HEK293 (cell line): ENCODE results near the gene ERCC1.

Experiments used
- ZNF423 ChIP-seq: fragments of 450-650 bp; formaldehyde crosslinking; IDR thresholded peaks from 2 replicates; pipeline ENCODE4 v1.5.1; 2016; ENCODE audit warnings: missing biosample characterization, missing genetic modification characterization
- TF ChIP-seq, protein P1 (sequence below): fragments of 450-650 bp; formaldehyde crosslinking; IDR thresholded peaks from 2 replicates; pipeline ENCODE4 v1.5.1; 2016; ENCODE audit warnings: missing biosample characterization, missing genetic modification characterization
- TF ChIP-seq, protein P2 (sequence below): fragments of 450-650 bp; formaldehyde crosslinking; conservative IDR thresholded peaks from 2 replicates; pipeline ENCODE4 v1.5.1; 2016; ENCODE audit warnings: low read depth, missing biosample characterization, missing genetic modification characterization
- TF ChIP-seq, protein P3 (sequence below): fragments of 450-650 bp; formaldehyde crosslinking; IDR thresholded peaks from 2 replicates; pipeline ENCODE4 v1.5.1; 2016; ENCODE audit warnings: missing biosample characterization, missing genetic modification characterization
- TF ChIP-seq, protein P4 (sequence below): fragments of 450-650 bp; formaldehyde crosslinking; IDR thresholded peaks from 2 replicates; pipeline ENCODE4 v1.5.1; 2017; ENCODE audit warnings: missing biosample characterization, mild to moderate bottlenecking, missing genetic modification characterization, moderate library complexity
- TF ChIP-seq, protein P5 (sequence below): fragments of 450-650 bp; formaldehyde crosslinking; IDR thresholded peaks from 2 replicates; pipeline ENCODE4 v1.5.1; 2016; ENCODE audit warnings: missing biosample characterization, missing genetic modification characterization, low read depth

DNA sequence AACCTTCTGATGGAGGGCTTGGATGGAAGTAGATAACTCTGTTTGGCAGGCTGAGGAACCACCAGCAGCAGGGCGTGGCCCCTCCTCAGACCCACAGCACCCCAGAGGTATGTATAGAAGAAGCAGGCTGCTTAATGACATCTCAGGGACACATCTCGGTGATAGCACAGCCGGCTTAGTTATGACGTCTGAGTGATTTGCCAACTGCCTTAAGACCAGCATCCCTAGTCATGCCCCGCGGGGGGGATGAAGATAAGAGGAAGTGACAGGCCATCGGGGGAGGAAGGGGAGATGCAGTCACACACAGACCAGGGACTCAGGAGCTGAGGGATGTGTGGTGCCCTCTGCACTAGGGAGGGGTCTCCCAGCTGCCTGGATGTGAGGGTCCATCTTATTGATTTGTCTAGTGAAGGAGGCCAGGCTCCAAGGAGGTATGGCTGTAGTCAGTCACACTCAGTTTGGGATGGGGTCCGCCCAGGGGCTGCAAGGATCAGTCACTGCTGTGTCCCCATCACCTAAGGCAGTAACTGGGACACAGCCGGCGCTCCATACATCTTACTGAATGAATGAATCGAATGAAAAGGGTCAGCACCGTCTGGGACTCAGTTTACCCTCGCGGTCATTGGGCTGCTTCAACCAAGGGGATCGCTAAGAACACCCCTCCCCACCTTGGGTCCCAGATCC lies 19.2 kb upstream of the ERCC1 start:
- TF ChIP-seq, protein P1, sequence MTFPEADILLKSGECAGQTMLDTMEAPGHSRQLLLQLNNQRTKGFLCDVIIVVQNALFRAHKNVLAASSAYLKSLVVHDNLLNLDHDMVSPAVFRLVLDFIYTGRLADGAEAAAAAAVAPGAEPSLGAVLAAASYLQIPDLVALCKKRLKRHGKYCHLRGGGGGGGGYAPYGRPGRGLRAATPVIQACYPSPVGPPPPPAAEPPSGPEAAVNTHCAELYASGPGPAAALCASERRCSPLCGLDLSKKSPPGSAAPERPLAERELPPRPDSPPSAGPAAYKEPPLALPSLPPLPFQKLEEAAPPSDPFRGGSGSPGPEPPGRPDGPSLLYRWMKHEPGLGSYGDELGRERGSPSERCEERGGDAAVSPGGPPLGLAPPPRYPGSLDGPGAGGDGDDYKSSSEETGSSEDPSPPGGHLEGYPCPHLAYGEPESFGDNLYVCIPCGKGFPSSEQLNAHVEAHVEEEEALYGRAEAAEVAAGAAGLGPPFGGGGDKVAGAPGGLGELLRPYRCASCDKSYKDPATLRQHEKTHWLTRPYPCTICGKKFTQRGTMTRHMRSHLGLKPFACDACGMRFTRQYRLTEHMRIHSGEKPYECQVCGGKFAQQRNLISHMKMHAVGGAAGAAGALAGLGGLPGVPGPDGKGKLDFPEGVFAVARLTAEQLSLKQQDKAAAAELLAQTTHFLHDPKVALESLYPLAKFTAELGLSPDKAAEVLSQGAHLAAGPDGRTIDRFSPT (tag by site-specific recombination) = no peak
- no peak for TF ChIP-seq ZNF423 (tag by site-specific recombination)
- TF ChIP-seq, protein P2, sequence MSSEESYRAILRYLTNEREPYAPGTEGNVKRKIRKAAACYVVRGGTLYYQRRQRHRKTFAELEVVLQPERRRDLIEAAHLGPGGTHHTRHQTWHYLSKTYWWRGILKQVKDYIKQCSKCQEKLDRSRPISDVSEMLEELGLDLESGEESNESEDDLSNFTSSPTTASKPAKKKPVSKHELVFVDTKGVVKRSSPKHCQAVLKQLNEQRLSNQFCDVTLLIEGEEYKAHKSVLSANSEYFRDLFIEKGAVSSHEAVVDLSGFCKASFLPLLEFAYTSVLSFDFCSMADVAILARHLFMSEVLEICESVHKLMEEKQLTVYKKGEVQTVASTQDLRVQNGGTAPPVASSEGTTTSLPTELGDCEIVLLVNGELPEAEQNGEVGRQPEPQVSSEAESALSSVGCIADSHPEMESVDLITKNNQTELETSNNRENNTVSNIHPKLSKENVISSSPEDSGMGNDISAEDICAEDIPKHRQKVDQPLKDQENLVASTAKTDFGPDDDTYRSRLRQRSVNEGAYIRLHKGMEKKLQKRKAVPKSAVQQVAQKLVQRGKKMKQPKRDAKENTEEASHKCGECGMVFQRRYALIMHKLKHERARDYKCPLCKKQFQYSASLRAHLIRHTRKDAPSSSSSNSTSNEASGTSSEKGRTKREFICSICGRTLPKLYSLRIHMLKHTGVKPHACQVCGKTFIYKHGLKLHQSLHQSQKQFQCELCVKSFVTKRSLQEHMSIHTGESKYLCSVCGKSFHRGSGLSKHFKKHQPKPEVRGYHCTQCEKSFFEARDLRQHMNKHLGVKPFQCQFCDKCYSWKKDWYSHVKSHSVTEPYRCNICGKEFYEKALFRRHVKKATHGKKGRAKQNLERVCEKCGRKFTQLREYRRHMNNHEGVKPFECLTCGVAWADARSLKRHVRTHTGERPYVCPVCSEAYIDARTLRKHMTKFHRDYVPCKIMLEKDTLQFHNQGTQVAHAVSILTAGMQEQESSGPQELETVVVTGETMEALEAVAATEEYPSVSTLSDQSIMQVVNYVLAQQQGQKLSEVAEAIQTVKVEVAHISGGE (tag by site-specific recombination) = no peak
- TF ChIP-seq, protein P3, sequence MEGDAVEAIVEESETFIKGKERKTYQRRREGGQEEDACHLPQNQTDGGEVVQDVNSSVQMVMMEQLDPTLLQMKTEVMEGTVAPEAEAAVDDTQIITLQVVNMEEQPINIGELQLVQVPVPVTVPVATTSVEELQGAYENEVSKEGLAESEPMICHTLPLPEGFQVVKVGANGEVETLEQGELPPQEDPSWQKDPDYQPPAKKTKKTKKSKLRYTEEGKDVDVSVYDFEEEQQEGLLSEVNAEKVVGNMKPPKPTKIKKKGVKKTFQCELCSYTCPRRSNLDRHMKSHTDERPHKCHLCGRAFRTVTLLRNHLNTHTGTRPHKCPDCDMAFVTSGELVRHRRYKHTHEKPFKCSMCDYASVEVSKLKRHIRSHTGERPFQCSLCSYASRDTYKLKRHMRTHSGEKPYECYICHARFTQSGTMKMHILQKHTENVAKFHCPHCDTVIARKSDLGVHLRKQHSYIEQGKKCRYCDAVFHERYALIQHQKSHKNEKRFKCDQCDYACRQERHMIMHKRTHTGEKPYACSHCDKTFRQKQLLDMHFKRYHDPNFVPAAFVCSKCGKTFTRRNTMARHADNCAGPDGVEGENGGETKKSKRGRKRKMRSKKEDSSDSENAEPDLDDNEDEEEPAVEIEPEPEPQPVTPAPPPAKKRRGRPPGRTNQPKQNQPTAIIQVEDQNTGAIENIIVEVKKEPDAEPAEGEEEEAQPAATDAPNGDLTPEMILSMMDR (tag by site-specific recombination) = no peak
- TF ChIP-seq, protein P4, sequence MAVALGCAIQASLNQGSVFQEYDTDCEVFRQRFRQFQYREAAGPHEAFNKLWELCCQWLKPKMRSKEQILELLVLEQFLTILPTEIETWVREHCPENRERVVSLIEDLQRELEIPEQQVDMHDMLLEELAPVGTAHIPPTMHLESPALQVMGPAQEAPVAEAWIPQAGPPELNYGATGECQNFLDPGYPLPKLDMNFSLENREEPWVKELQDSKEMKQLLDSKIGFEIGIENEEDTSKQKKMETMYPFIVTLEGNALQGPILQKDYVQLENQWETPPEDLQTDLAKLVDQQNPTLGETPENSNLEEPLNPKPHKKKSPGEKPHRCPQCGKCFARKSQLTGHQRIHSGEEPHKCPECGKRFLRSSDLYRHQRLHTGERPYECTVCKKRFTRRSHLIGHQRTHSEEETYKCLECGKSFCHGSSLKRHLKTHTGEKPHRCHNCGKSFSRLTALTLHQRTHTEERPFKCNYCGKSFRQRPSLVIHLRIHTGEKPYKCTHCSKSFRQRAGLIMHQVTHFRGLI (tag by site-specific recombination) = no peak
- TF ChIP-seq, protein P5, sequence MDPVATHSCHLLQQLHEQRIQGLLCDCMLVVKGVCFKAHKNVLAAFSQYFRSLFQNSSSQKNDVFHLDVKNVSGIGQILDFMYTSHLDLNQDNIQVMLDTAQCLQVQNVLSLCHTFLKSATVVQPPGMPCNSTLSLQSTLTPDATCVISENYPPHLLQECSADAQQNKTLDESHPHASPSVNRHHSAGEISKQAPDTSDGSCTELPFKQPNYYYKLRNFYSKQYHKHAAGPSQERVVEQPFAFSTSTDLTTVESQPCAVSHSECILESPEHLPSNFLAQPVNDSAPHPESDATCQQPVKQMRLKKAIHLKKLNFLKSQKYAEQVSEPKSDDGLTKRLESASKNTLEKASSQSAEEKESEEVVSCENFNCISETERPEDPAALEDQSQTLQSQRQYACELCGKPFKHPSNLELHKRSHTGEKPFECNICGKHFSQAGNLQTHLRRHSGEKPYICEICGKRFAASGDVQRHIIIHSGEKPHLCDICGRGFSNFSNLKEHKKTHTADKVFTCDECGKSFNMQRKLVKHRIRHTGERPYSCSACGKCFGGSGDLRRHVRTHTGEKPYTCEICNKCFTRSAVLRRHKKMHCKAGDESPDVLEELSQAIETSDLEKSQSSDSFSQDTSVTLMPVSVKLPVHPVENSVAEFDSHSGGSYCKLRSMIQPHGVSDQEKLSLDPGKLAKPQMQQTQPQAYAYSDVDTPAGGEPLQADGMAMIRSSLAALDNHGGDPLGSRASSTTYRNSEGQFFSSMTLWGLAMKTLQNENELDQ (tag by site-specific recombination) = no peak
